ENCODE results near the gene OR4D1. TPM values are rescaled to one million over a fixed set of nuclear protein-coding genes. Genes with fewer than 3 reads are reported as not detected.

Gene OR4D1
- total and polyA plus RNA-seq, 4 donors = under 0.01 TPM; not detected in 3

DNA sequence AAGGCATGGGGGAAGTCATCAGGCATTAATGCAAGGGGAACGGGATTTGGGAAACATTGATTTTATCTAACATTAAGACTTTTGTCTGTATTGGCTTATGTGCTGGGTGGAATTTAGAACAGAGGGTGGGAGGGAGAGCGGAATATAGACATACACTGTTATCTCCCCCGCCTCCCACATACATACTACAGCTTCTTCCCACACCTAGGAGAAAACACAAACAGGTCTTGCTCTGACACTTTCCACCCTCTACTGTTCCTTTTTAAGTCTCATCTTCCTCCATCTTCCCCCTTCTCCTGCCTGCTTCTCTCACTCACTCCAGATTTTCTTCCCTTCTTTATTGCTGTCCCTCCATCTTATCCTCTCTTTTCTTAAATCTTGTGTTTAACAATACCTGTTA is 425 bp downstream of the OR4D1 start:
- Histone ChIP-seq H3K9me3 (ENCODE audit: control insufficient read depth in 4 of 4, low read length in 3 of 4) (peaks cover 1 to 20% (median 2%) of the 10 kb centered on the region in 4 donors), H3K4me3 (ENCODE audit: low read depth in 1 of 3, low read length in 3 of 3) (no peak overlapping the region), H3K27ac (ENCODE audit: low read depth in 1 of 2, low read length in 2 of 2) (no peak overlapping the region), H3K27me3 (ENCODE audit: control insufficient read depth in 4 of 4, insufficient read depth in 4 of 4, low read length in 3 of 4) (peaks cover 0 to 6% (median 2%) of the 10 kb centered on the region in 4 donors), H3K4me1 (ENCODE audit: control insufficient read depth in 4 of 4, insufficient read depth in 4 of 4, low read length in 3 of 4) (no peaks in the 10 kb centered on the region), H3K9ac (ENCODE audit: low read depth in 1 of 2, low read length in 2 of 2) (no peak overlapping the region), H3K36me3 (ENCODE audit: control insufficient read depth in 4 of 4, insufficient read depth in 3 of 4, low read depth in 1 of 4, low read length in 3 of 4) (no peaks in the 10 kb centered on the region)
- DNase-seq (ENCODE audit: low spot score) = no peak
- TF ChIP-seq RAD21 (IDR thresholded peaks at IDR 0.05) (no peak), EGR1 (IDR thresholded peaks at IDR 0.05; ENCODE audit: low read depth in 2 of 2) (no peak), FOXA2 (IDR thresholded peaks at IDR 0.05) (no peak), HNF4G (IDR thresholded peaks at IDR 0.05) (no peak), GABPA (IDR thresholded peaks at IDR 0.05 in 1 of 2, conservative IDR thresholded peaks at IDR 0.05 in 1 of 2) (no peak), NR2F2 (IDR thresholded peaks at IDR 0.05) (no peak), YY1 (IDR thresholded peaks at IDR 0.05) (no peak), HNF4A (conservative IDR thresholded peaks at IDR 0.05) (no peak), FOXA1 (IDR thresholded peaks at IDR 0.05) (no peak), JUND (IDR thresholded peaks at IDR 0.05) (no peak), SP1 (IDR thresholded peaks at IDR 0.05) (no peak)
- TF ChIP-seq, protein P1, sequence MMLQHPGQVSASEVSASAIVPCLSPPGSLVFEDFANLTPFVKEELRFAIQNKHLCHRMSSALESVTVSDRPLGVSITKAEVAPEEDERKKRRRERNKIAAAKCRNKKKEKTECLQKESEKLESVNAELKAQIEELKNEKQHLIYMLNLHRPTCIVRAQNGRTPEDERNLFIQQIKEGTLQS (IDR thresholded peaks at IDR 0.05) = no peak
- TF ChIP-seq, protein P2, sequence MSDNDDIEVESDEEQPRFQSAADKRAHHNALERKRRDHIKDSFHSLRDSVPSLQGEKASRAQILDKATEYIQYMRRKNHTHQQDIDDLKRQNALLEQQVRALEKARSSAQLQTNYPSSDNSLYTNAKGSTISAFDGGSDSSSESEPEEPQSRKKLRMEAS (IDR thresholded peaks at IDR 0.05) = no peak
- TF ChIP-seq, protein P3, sequence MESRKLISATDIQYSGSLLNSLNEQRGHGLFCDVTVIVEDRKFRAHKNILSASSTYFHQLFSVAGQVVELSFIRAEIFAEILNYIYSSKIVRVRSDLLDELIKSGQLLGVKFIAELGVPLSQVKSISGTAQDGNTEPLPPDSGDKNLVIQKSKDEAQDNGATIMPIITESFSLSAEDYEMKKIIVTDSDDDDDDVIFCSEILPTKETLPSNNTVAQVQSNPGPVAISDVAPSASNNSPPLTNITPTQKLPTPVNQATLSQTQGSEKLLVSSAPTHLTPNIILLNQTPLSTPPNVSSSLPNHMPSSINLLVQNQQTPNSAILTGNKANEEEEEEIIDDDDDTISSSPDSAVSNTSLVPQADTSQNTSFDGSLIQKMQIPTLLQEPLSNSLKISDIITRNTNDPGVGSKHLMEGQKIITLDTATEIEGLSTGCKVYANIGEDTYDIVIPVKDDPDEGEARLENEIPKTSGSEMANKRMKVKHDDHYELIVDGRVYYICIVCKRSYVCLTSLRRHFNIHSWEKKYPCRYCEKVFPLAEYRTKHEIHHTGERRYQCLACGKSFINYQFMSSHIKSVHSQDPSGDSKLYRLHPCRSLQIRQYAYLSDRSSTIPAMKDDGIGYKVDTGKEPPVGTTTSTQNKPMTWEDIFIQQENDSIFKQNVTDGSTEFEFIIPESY (IDR thresholded peaks at IDR 0.05) = no peak
- TF ChIP-seq, protein P4, sequence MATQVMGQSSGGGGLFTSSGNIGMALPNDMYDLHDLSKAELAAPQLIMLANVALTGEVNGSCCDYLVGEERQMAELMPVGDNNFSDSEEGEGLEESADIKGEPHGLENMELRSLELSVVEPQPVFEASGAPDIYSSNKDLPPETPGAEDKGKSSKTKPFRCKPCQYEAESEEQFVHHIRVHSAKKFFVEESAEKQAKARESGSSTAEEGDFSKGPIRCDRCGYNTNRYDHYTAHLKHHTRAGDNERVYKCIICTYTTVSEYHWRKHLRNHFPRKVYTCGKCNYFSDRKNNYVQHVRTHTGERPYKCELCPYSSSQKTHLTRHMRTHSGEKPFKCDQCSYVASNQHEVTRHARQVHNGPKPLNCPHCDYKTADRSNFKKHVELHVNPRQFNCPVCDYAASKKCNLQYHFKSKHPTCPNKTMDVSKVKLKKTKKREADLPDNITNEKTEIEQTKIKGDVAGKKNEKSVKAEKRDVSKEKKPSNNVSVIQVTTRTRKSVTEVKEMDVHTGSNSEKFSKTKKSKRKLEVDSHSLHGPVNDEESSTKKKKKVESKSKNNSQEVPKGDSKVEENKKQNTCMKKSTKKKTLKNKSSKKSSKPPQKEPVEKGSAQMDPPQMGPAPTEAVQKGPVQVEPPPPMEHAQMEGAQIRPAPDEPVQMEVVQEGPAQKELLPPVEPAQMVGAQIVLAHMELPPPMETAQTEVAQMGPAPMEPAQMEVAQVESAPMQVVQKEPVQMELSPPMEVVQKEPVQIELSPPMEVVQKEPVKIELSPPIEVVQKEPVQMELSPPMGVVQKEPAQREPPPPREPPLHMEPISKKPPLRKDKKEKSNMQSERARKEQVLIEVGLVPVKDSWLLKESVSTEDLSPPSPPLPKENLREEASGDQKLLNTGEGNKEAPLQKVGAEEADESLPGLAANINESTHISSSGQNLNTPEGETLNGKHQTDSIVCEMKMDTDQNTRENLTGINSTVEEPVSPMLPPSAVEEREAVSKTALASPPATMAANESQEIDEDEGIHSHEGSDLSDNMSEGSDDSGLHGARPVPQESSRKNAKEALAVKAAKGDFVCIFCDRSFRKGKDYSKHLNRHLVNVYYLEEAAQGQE (IDR thresholded peaks at IDR 0.05) = no peak
- WGBS = 79% methylated on average over 3 of the region's 3 CpGs

DNA sequence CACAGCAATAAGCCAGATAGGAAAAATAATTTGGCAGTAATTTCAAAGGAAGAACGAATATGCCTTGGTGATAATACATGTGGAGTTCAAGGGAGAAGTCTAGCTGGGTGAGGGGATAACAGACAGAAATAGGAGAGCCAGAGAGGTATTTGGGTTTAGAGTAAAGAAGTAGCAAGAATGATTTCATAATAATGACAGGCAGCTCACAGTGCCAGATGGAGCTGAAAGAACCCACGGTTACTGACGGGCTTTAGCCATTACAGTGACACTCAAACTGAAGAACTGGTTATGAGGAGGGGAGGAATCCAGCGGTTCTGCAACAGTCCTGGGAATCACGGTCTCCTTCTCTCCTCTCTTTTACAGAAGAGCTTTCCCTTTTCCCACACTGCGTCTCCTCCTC is 2.2 kb downstream of the OR4D1 start:
- no peaks in the 10 kb centered on the region for H3K4me1 ChIP-seq (ENCODE audit: control insufficient read depth in 4 of 4, insufficient read depth in 4 of 4, low read length in 3 of 4)
- H3K27me3 ChIP-seq (ENCODE audit: control insufficient read depth in 4 of 4, insufficient read depth in 4 of 4, low read length in 3 of 4) = peaks cover 0 to 11% (median 5%) of the 10 kb centered on the region in 4 donors
- H3K9me3 ChIP-seq (ENCODE audit: control insufficient read depth in 4 of 4, low read length in 3 of 4) = peaks cover 0 to 6% (median 0%) of the 10 kb centered on the region in 4 donors
- DNase-seq (ENCODE audit: low spot score) = no peak
- whole genome bisulfite sequencing = 51% methylated on average over 6 of the region's 6 CpGs
- no peak overlapping the region for H3K27ac ChIP-seq (ENCODE audit: low read depth in 1 of 2, low read length in 2 of 2)
- no peaks in the 10 kb centered on the region for H3K36me3 ChIP-seq (ENCODE audit: control insufficient read depth in 4 of 4, insufficient read depth in 3 of 4, low read depth in 1 of 4, low read length in 3 of 4)
- TF ChIP-seq, protein P1 (IDR thresholded peaks at IDR 0.05) = no peak
- TF ChIP-seq FOXA1 (IDR thresholded peaks at IDR 0.05) (no peak), HNF4A (conservative IDR thresholded peaks at IDR 0.05) (no peak)
- no peak overlapping the region for H3K9ac ChIP-seq (ENCODE audit: low read depth in 1 of 2, low read length in 2 of 2)
- H3K4me3 ChIP-seq (ENCODE audit: low read depth in 1 of 3, low read length in 3 of 3) = no peak overlapping the region

Measured in liver (tissue), 9 donors.